Non-pigmented ciliary epithelial cell (primary cell): ENCODE results near the gene MYO9B.
"Not testable (repeated sequence)": the region's sequence is repeated elsewhere in the genome, so short reads cannot be mapped to it uniquely, and the experiment has no call there.

ENCODE experiments used
- DNase-seq: peaks from one replicate; pipeline ENCODE4 v3.0.0-alpha.2; 2010; ENCODE audit warnings: low read depth

MYO9B gene

DNA sequence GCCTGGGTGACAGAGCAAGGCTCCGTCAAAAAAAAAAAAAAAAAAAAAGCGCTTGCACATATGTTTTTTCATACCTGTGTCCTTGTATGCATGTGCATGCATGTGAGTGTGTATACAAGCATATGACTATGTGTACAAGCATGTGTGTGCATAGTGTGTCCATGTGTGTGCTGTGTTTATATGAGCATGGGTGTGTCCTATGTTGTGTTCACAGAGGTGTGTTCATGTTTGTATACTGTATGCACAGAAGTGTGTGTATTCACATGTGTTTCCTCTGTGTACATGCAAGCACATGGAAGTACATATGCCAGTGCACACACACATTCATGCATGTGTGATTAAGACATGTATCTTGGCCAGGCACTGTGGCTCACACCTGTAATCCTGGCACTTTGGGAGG is 17.1 kb downstream of the MYO9B start:
- DNase-seq = no peak

GRCh38 chr19:17094694-17095093 is 19.1 kb downstream of the MYO9B start:
- DNase-seq = not testable (repeated sequence)

GRCh38 chr19:17095141-17095919 is 19.8 kb downstream of the MYO9B start:
- no peak for DNase-seq

GRCh38 chr19:17097593-17098126 is 22.1 kb downstream of the MYO9B start:
- no peak for DNase-seq

- DNase-seq = no peak
These were observed 22.7 kb downstream of the MYO9B start for GRCh38 chr19:17098326-17098725.

GRCh38 chr19:17101686-17102628 is 26.4 kb downstream of the MYO9B start:
- DNase-seq = no peak

DNA sequence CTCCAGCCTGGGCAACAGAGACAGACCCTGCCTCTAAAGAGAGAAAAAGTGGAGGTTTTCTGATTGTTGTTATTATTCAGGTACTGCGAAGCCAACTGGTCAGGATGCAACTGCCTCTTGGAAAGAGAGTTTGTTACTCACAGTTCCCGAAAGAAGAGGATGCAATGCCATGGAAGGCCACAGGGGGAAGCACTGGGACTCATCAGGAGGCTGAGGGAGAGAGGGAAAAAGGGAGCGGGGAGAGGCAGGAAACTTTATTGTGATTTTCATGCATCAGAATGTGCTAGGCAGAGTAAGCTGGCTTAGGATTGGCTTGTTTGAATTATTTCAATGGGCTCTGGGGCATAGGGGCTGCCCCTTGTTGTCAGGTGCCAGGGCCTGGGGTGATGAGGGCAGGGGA is 27.6 kb downstream of the MYO9B start:
- no peak for DNase-seq

GRCh38 chr19:17104679-17105078 is 29.1 kb downstream of the MYO9B start:
- DNase-seq = no peak

GRCh38 chr19:17105556-17105955 is 30.0 kb downstream of the MYO9B start:
- DNase-seq = no peak

- DNase-seq = not testable (repeated sequence)
These were observed 31.4 kb downstream of the MYO9B start for GRCh38 chr19:17106964-17107363.

GRCh38 chr19:17107546-17108452 is 32.2 kb downstream of the MYO9B start:
- DNase-seq = peak; percentile 89

- DNase-seq = no peak
These were observed 32.8 kb downstream of the MYO9B start for GRCh38 chr19:17108453-17108784.

DNA sequence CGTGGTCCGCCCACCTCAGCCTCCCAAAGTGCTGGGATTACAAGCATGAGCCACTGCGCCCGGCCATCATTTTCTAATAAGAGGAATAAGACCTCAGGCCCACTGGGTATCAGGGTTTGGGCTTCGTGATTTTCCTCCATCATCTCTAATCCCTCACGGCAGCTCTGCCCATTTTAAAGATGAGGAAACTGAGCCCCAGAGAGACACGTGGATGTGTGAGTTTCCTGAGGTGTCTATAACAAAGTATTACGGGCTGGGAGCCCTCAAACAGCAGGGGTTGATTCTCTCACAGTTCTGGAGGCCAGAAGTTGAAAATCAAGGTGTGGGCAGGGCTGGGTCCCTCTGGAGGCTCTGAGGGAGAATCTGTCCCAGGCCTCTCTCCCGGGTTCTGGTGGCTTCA is 33.7 kb downstream of the MYO9B start:
- DNase-seq = no peak

DNA sequence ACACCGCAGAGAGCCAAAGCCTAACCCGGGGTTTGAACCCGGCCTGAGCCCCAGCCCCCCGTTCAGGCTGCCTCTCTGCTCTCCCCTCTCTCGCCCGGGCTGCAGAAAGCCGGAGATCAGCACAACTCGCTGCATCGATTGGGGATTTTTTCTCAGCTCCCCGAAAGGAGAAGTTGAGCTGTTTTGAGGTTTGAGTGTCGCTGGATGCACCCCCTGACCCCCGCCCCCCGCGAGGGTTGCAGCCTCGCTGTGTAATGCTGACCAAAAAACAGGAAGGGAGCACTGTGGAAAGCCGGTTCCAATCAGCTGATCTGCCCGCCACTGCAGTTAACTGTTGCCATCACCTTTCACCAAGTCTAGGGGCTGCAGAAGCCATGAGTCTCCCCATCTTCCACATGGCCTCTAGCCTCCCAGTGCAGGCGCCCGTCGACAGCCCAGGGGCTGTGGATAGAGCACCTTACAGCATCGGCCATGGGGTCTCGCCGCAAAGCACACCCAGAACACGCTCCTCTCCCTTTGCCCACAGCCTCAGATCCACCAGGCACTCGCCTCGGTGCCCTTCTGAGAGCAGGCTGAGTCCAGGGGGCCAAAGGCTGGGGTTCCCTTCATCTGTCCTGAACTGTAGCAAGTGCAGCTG is 34.5 kb downstream of the MYO9B start:
- DNase-seq = no peak

DNA sequence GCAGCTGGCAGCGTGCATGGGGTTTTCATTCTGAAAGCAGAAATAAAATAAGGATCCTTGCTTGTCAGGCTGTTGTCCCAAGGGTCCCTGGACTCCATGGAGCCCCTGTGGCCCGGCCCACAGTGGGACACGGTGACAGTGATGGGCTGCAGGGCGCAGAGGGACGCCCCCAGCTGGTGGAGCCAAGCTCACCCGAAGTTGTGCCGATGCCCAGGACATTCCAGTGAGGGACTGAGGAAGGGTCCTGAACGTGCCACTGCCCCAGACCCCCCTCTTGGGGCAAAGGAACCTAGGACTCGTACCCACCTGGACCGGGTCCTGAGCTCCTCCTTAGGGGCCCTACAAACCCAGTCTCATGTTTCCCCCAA is 35.0 kb downstream of the MYO9B start:
- DNase-seq = no peak

DNA sequence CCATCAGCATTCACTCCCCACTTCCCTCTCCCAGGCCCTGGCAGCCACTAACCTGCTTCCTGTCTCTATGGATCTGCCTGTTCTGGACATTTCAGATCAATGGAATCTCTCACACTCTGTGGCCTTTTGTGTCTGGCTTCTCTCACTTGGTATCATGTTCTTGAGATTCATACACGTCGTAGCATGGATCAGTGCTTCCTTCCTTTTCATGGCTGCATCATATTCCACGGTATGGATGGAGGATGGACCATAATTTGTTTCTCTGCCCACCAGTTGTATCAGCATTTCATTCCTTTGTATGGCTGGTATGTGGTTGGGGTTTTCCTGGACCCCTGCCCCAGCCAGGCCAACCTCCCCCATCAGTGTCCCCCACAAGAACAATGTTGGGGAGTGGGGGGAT is 36.2 kb downstream of the MYO9B start:
- no peak for DNase-seq

DNA sequence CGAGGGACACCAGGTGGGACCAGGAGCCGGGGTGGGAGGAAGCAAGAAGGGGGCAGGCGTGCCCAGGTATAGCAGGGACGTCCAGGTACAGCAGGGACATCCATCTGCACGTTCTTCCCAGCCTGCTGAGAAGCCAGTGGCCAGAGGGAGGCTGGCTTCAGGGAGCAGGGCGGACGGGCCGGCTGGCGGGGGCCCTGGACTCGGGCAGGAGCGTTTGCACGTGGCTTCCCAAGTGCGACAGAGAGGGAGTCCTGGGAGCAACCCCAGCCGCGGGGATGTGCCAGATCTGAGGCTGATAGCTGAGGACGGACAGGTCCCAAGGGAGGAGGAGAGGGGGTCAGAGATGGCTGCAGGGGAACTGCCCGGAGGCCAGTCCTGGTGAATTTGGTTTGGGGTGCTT is 36.7 kb downstream of the MYO9B start:
- no peak for DNase-seq

DNA sequence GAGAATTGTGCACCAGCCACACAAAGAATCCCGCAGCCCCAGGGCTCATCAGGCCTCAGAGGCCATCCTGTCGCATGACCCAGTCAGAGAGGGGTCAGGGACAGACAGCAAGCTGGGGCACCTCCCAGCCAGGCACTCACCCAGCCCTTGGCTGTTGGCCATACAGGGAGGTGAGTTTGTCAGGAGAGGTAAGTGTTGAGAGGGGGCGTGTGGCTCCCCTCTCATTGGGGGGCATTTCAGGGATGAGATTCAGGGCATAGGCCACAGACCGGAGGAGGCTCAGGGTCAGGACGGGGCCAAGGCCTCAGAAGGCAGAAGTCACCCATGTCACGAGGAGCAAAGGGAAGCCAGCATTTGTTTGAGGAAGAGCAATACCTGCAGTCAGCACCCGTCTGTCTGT is 37.1 kb downstream of the MYO9B start:
- DNase-seq = no peak

GRCh38 chr19:17113127-17113785 is 37.7 kb downstream of the MYO9B start:
- no peak for DNase-seq

GRCh38 chr19:17114414-17114831 is 38.8 kb downstream of the MYO9B start:
- no peak for DNase-seq
